WERI-Rb-1 (cell line): ENCODE measurements around the gene DLGAP4.
"Not testable (repeated sequence)": the region's sequence is repeated elsewhere in the genome, so short reads cannot be mapped to it uniquely, and the experiment has no call there.

Source experiments
- DNase-seq: peaks from one replicate; pipeline ENCODE4 v3.0.0-alpha.2; 2020
- H3K27ac ChIP-seq: fragments of 250-450 bp; sonication (Bioruptor Pico); 2 replicates; pipeline ENCODE4 v1.5.1; 2020; ENCODE audit warnings: mild to moderate bottlenecking, moderate library complexity
- H3K27me3 ChIP-seq: fragments of 250-450 bp; sonication (Bioruptor Pico); 2 replicates; pipeline ENCODE4 v1.5.1; 2021; ENCODE audit warnings: mild to moderate bottlenecking, low read depth, moderate library complexity; ENCODE audit not compliant: insufficient read depth, severe bottlenecking
- H3K36me3 ChIP-seq: fragments of 250-450 bp; sonication (Bioruptor Pico); 2 replicates; pipeline ENCODE4 v1.5.1; 2020; ENCODE audit warnings: mild to moderate bottlenecking, moderate library complexity
- H3K4me3 ChIP-seq: 2 replicates; pipeline ENCODE4 v1.5.1; 2011; ENCODE audit warnings: low read depth, mild to moderate bottlenecking, control low read depth, low read length
- H3K9me3 ChIP-seq: fragments of 250-450 bp; sonication (Bioruptor Pico); 2 replicates; pipeline ENCODE4 v1.5.1; 2021; ENCODE audit warnings: mild to moderate bottlenecking, moderate library complexity; ENCODE audit not compliant: severe bottlenecking
- TF ChIP-seq, protein P1 (sequence below): IDR thresholded peaks from 2 replicates; pipeline ENCODE4 v1.5.1; 2011; ENCODE audit warnings: low read depth, mild to moderate bottlenecking, control low read depth, inconsistent platforms, low read length

Gene DLGAP4

GRCh38 chr20:36377348-36378326, 71.5 kb downstream of the DLGAP4 start:
- DNase-seq, result no peak
- no peaks in the 10 kb centered on the region for H3K9me3 ChIP-seq

GRCh38 chr20:36378686-36379085, 72.5 kb downstream of the DLGAP4 start:
- Histone ChIP-seq H3K27me3 (no peaks in the 10 kb centered on the region), H3K27ac (no peak overlapping the region), H3K36me3 (no peaks in the 10 kb centered on the region), H3K4me3 (no peak overlapping the region), H3K9me3 (no peaks in the 10 kb centered on the region)
- DNase-seq, result no peak
- TF ChIP-seq, protein P1, sequence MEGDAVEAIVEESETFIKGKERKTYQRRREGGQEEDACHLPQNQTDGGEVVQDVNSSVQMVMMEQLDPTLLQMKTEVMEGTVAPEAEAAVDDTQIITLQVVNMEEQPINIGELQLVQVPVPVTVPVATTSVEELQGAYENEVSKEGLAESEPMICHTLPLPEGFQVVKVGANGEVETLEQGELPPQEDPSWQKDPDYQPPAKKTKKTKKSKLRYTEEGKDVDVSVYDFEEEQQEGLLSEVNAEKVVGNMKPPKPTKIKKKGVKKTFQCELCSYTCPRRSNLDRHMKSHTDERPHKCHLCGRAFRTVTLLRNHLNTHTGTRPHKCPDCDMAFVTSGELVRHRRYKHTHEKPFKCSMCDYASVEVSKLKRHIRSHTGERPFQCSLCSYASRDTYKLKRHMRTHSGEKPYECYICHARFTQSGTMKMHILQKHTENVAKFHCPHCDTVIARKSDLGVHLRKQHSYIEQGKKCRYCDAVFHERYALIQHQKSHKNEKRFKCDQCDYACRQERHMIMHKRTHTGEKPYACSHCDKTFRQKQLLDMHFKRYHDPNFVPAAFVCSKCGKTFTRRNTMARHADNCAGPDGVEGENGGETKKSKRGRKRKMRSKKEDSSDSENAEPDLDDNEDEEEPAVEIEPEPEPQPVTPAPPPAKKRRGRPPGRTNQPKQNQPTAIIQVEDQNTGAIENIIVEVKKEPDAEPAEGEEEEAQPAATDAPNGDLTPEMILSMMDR, result no peak

More at GRCh38 chr20:36377348-36378326, 71.5 kb downstream of the DLGAP4 start:
- TF ChIP-seq, protein P1, result no peak
- Histone ChIP-seq H3K27me3 (no peaks in the 10 kb centered on the region), H3K27ac (no peak overlapping the region), H3K36me3 (no peaks in the 10 kb centered on the region), H3K4me3 (no peak overlapping the region)

GRCh38 chr20:36379914-36380313, 73.8 kb downstream of the DLGAP4 start:
- H3K36me3 ChIP-seq, DNase-seq, H3K27me3 ChIP-seq, H3K27ac ChIP-seq, H3K9me3 ChIP-seq, H3K4me3 ChIP-seq: not testable (repeated sequence)

DNA sequence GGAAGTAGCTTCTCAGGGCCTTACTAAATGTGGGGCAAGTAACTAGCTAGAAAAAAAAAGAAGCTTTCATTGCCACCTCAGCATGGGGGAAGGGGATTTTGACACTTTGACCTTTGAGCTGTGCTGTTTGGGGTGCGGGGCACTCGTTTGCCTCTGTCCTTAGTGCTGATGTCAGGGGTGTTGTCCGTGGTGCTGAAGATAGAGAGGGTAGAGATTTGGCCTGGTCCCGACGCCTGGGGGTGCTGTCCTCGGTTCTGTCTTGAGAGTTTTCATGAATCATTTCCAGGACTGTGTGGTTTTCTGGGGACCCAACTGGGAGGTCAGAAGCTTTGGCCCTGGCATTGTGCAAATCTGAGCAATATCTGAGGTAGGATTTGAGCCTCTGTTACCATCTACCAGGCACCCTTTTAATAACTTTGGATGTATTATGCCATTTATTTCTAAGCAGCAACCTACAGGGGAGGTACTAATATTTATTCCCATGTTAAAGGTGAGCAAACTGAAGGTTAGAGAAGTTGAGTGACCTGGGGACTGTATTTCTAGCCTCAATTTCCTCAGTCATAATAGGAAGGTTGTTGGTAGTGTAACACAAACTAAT, 78.0 kb downstream of the DLGAP4 start:
- H3K27me3 ChIP-seq, result no peaks in the 10 kb centered on the region
- no peaks in the 10 kb centered on the region for H3K36me3 ChIP-seq
- no peak for DNase-seq
- H3K4me3 ChIP-seq, result no peak overlapping the region
- H3K9me3 ChIP-seq, result no peaks in the 10 kb centered on the region
- H3K27ac ChIP-seq, result no peak overlapping the region
- TF ChIP-seq, protein P1, result no peak

GRCh38 chr20:36385503-36385902, 79.4 kb downstream of the DLGAP4 start:
- TF ChIP-seq, protein P1, result no peak
- Histone ChIP-seq H3K4me3 (no peak overlapping the region), H3K36me3 (no peaks in the 10 kb centered on the region), H3K27me3 (no peaks in the 10 kb centered on the region), H3K9me3 (no peaks in the 10 kb centered on the region), H3K27ac (peak overlapping the region; percentile 72)
- DNase-seq, result peak; percentile 80

- H3K27ac ChIP-seq, result peak overlapping the region; percentile 72
- H3K9me3 ChIP-seq, result no peaks in the 10 kb centered on the region
- H3K27me3 ChIP-seq, result no peaks in the 10 kb centered on the region
- no peak for DNase-seq
- TF ChIP-seq, protein P1, result no peak
- H3K36me3 ChIP-seq, result no peaks in the 10 kb centered on the region
- H3K4me3 ChIP-seq, result no peak overlapping the region
Measured at GRCh38 chr20:36386236-36386635, 80.1 kb downstream of the DLGAP4 start.
